ENCODE data around the gene KREMEN1.

DNA sequence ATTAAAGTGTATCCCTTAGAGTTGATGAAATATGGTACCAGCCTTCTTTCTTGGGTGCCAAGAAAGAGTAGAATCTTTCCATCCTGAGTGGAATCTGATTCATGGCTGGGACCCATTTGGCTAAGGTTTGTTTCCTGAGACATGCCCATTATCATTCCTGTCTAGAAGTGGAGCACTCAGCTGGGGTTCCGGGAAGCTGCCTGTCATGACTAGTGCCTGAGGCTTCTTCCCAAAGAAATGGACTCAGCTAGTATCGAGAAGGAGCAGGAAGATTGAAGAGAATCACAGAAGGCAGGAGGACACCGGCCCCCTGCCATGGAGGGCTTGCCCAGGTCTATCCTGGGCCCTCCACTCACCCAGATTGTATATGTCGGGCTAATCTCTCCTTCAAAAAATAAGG lies 57.6 kb downstream of the KREMEN1 start:
- TF ChIP-seq, protein P1, sequence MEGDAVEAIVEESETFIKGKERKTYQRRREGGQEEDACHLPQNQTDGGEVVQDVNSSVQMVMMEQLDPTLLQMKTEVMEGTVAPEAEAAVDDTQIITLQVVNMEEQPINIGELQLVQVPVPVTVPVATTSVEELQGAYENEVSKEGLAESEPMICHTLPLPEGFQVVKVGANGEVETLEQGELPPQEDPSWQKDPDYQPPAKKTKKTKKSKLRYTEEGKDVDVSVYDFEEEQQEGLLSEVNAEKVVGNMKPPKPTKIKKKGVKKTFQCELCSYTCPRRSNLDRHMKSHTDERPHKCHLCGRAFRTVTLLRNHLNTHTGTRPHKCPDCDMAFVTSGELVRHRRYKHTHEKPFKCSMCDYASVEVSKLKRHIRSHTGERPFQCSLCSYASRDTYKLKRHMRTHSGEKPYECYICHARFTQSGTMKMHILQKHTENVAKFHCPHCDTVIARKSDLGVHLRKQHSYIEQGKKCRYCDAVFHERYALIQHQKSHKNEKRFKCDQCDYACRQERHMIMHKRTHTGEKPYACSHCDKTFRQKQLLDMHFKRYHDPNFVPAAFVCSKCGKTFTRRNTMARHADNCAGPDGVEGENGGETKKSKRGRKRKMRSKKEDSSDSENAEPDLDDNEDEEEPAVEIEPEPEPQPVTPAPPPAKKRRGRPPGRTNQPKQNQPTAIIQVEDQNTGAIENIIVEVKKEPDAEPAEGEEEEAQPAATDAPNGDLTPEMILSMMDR (IDR thresholded peaks at IDR 0.05) = no peak
- TF ChIP-seq EP300 (IDR thresholded peaks at IDR 0.05) = no peak
